ENCODE results near the gene ADCY9.

GRCh38 chr16:4160658-4161430, 44.6 kb upstream of the ADCY9 start:
- TF ChIP-seq, protein P1, sequence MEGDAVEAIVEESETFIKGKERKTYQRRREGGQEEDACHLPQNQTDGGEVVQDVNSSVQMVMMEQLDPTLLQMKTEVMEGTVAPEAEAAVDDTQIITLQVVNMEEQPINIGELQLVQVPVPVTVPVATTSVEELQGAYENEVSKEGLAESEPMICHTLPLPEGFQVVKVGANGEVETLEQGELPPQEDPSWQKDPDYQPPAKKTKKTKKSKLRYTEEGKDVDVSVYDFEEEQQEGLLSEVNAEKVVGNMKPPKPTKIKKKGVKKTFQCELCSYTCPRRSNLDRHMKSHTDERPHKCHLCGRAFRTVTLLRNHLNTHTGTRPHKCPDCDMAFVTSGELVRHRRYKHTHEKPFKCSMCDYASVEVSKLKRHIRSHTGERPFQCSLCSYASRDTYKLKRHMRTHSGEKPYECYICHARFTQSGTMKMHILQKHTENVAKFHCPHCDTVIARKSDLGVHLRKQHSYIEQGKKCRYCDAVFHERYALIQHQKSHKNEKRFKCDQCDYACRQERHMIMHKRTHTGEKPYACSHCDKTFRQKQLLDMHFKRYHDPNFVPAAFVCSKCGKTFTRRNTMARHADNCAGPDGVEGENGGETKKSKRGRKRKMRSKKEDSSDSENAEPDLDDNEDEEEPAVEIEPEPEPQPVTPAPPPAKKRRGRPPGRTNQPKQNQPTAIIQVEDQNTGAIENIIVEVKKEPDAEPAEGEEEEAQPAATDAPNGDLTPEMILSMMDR (IDR thresholded peaks at IDR 0.05; ENCODE audit: low read depth, low read length, poor library complexity, severe bottlenecking): no peak
- no peak for TF ChIP-seq EZH2phosphoT487 (IDR thresholded peaks at IDR 0.05; ENCODE audit: borderline replicate concordance, low read length)

All from DOHH2 (cell line).